VCaP (cell line): ENCODE data around the gene STUM.

Experiments used
- H3K27ac ChIP-seq: fragments of 450-650 bp; 2 replicates; pipeline ENCODE4 v1.5.1; 2017
- CTCF ChIP-seq: fragments of 450-650 bp; conservative IDR thresholded peaks from 2 replicates; pipeline ENCODE4 v1.5.1; 2017; ENCODE audit warnings: mild to moderate bottlenecking, moderate library complexity

The STUM gene

GRCh38 chr1:226547754-226548191 lies 791 bp upstream of the STUM start:
- peak; percentile 97 for TF ChIP-seq CTCF

GRCh38 chr1:226549094-226549936 lies 751 bp downstream of the STUM start:
- no peak for TF ChIP-seq CTCF
- peak overlapping the region; percentile 61 for H3K27ac ChIP-seq

More at GRCh38 chr1:226547754-226548191, 791 bp upstream of the STUM start:
- peak overlapping the region; percentile 61; the same call in 1 of the 2 replicates for H3K27ac ChIP-seq

- peak overlapping the region; percentile 61 for H3K27ac ChIP-seq
- peak; percentile 23 for TF ChIP-seq CTCF
Measured at GRCh38 chr1:226549937-226550671, 1.5 kb downstream of the STUM start.

- H3K27ac ChIP-seq: peak overlapping the region; percentile 61; the same call in 1 of the 2 replicates
- no peak; the same call in 1 of the 2 replicates for TF ChIP-seq CTCF
Measured at GRCh38 chr1:226550672-226551041, 2.1 kb downstream of the STUM start.

- TF ChIP-seq CTCF: no peak
- H3K27ac ChIP-seq: peak overlapping the region; percentile 61; the same call in 1 of the 2 replicates
Measured at GRCh38 chr1:226551299-226551698, 2.7 kb downstream of the STUM start.

GRCh38 chr1:226552061-226552460 lies 3.5 kb downstream of the STUM start:
- no peak for TF ChIP-seq CTCF
- H3K27ac ChIP-seq: no peak overlapping the region

GRCh38 chr1:226553266-226553923 lies 4.8 kb downstream of the STUM start:
- no peak for TF ChIP-seq CTCF
- peak overlapping the region; percentile 11; the same call in 1 of the 2 replicates for H3K27ac ChIP-seq
